HepG2 (cell line): ENCODE data around the gene GADD45A. TPM values are rescaled to one million over a fixed set of nuclear protein-coding genes. Genes with fewer than 3 reads are reported as not detected.

ENCODE experiments used
- AFF4 ChIP-seq: sonication (generic); formaldehyde crosslinking; IDR thresholded peaks from 2 replicates; pipeline ENCODE4 v1.4.0; 2020; ENCODE audit warnings: missing genetic modification reagents
- EZH2 ChIP-seq: conservative IDR thresholded peaks from 2 replicates; pipeline ENCODE4 v1.6.1; 2012; ENCODE audit warnings: mild to moderate bottlenecking, low read depth, low read length, moderate library complexity
- FOXP1 ChIP-seq, 2 experiments: fragments of 450-650 bp in 1 of 2; IDR thresholded peaks; 2 replicates each; pipeline ENCODE4 v1.6.1; 2017 to 2018; ENCODE audit warnings: antibody characterized with exemption in 1 of 2
- HDAC1 ChIP-seq: sonication (generic); formaldehyde crosslinking; IDR thresholded peaks from 2 replicates; pipeline ENCODE4 v1.5.1; 2020; ENCODE audit warnings: mild to moderate bottlenecking, missing genetic modification reagents
- HDAC6 ChIP-seq: fragments of 200-600 bp; sonication (generic); IDR thresholded peaks from 2 replicates; pipeline ENCODE4 v1.7.0; 2017; ENCODE audit warnings: mild to moderate bottlenecking, antibody characterized with exemption, low read length, low read depth
- HES4 ChIP-seq: sonication (generic); formaldehyde crosslinking; IDR thresholded peaks from 2 replicates; pipeline ENCODE4 v1.9.0; 2021; ENCODE audit warnings: mild to moderate bottlenecking, missing genetic modification reagents, borderline replicate concordance
- MATR3 ChIP-seq: sonication (generic); formaldehyde crosslinking; IDR thresholded peaks from 2 replicates; pipeline ENCODE4 v1.4.0; 2020; ENCODE audit warnings: missing genetic modification reagents
- NPAS2 ChIP-seq: sonication (generic); formaldehyde crosslinking; IDR thresholded peaks from 2 replicates; pipeline ENCODE4 v1.8.0; 2022; ENCODE audit warnings: mild to moderate bottlenecking, missing genetic modification reagents, borderline replicate concordance
- PHF21A ChIP-seq: sonication (generic); formaldehyde crosslinking; IDR thresholded peaks from 2 replicates; pipeline ENCODE4 v1.5.0; 2020; ENCODE audit warnings: mild to moderate bottlenecking, missing genetic modification reagents
- RBFOX2 ChIP-seq: fragments of 200-400 bp; formaldehyde crosslinking; IDR thresholded peaks from 2 replicates; pipeline ENCODE4 v1.6.1; 2017; ENCODE audit warnings: low read depth, mild to moderate bottlenecking, low read length
- SAFB2 ChIP-seq: sonication (generic); formaldehyde crosslinking; IDR thresholded peaks from 2 replicates; pipeline ENCODE4 v1.5.1; 2020; ENCODE audit warnings: missing genetic modification reagents, low read depth, mild to moderate bottlenecking, borderline replicate concordance
- SMARCC2 ChIP-seq: fragments of 450-650 bp; IDR thresholded peaks from 2 replicates; pipeline ENCODE4 v1.6.1; 2017; ENCODE audit warnings: antibody characterized with exemption, mild to moderate bottlenecking
- TOPORS ChIP-seq: sonication (generic); formaldehyde crosslinking; IDR thresholded peaks from 2 replicates; pipeline ENCODE4 v1.8.0; 2023; ENCODE audit warnings: mild to moderate bottlenecking, missing genetic modification reagents
- TRIM22 ChIP-seq: fragments of 450-650 bp; IDR thresholded peaks from 2 replicates; pipeline ENCODE4 v1.6.1; 2017
- TRIM24 ChIP-seq: sonication (generic); formaldehyde crosslinking; IDR thresholded peaks from 2 replicates; pipeline ENCODE4 v1.8.0; 2022; ENCODE audit warnings: mild to moderate bottlenecking, missing genetic modification reagents
- ZNF33B ChIP-seq: sonication (generic); formaldehyde crosslinking; IDR thresholded peaks from 2 replicates; pipeline ENCODE4 v1.5.1; 2020; ENCODE audit warnings: mild to moderate bottlenecking, missing genetic modification reagents
- ZNF414 ChIP-seq: sonication (generic); formaldehyde crosslinking; IDR thresholded peaks from 2 replicates; pipeline ENCODE4 v1.5.0; 2020; ENCODE audit warnings: missing genetic modification reagents
- ZNF577 ChIP-seq: sonication (generic); formaldehyde crosslinking; IDR thresholded peaks from 2 replicates; pipeline ENCODE4 v1.4.0; 2020; ENCODE audit warnings: mild to moderate bottlenecking, low read depth, missing genetic modification reagents, borderline replicate concordance
- ZNF670 ChIP-seq: sonication (generic); formaldehyde crosslinking; IDR thresholded peaks from 2 replicates; pipeline ENCODE4 v1.8.0; 2022; ENCODE audit warnings: mild to moderate bottlenecking, missing genetic modification reagents, borderline replicate concordance
- ZNF766 ChIP-seq: sonication (generic); formaldehyde crosslinking; IDR thresholded peaks from 2 replicates; pipeline ENCODE4 v1.5.0; 2020; ENCODE audit warnings: missing genetic modification reagents, borderline replicate concordance
- ZNF841 ChIP-seq: sonication (generic); formaldehyde crosslinking; IDR thresholded peaks from 2 replicates; pipeline ENCODE4 v1.8.1; 2023; ENCODE audit warnings: missing genetic modification reagents, borderline replicate concordance
- ZSCAN22 ChIP-seq: sonication (generic); formaldehyde crosslinking; IDR thresholded peaks from 2 replicates; pipeline ENCODE4 v1.4.0; 2020; ENCODE audit warnings: mild to moderate bottlenecking, missing genetic modification reagents
- ZSCAN9 ChIP-seq: IDR thresholded peaks from 2 replicates; pipeline ENCODE4 v1.6.1; 2016; ENCODE audit warnings: borderline replicate concordance
- polyA plus RNA-seq, 8 experiments: library from polyadenylated mRNA; depleted of rRNA in 3 of 8; stranded (reverse) in 7 of 8; unstranded in 1 of 8; fragments of >200 nt; fragmentation: Illumina TruSeq in 4 of 8; extraction: Trizol in 4 of 8; gene quantifications; 2 replicates each; pipeline versions ENCODE4 v1.2.1 to v1.2.3, GENCODE V29; 2011 to 2016; ENCODE audit warnings: low read depth in 4 of 8, missing spikeins in 1 of 8, mixed read lengths in 1 of 8; ENCODE audit not compliant: insufficient read depth in 1 of 8
- total RNA-seq, 5 experiments: library from RNA; depleted of rRNA; stranded (reverse); fragments of >200 nt; fragmentation: Illumina TruSeq; extraction: Trizol; gene quantifications; 2 replicates each; pipeline ENCODE4 v1.2.3, GENCODE V29; 2016; ENCODE audit warnings: low read depth in 1 of 5

GADD45A gene
- total and polyA plus RNA-seq, 2 of the 13 experiments (the other 11 are each of a cell fraction or from before 2014, with no cell fraction given), result 33.2 to 46.2 TPM

- peak; percentile 96 for TF ChIP-seq AFF4 (CRISPR knock-in tag)
- peak; percentile 94 for TF ChIP-seq ZNF670
- TF ChIP-seq ZSCAN22 (CRISPR knock-in tag), result no peak
- no peak for TF ChIP-seq TRIM22
- TF ChIP-seq EZH2, result no peak
- TF ChIP-seq ZNF841 (CRISPR knock-in tag), result no peak
- no peak for TF ChIP-seq ZNF766 (CRISPR knock-in tag)
- TF ChIP-seq HES4 (CRISPR knock-in tag), result peak; percentile 89; the same call in 1 of the 2 replicates
- TF ChIP-seq RBFOX2, result peak; percentile 98
- peak; percentile 57; the same call in 1 of the 2 replicates for TF ChIP-seq ZNF414 (CRISPR knock-in tag)
- peak; percentile 91 for TF ChIP-seq TOPORS
- TF ChIP-seq ZSCAN9 (CRISPR knock-in tag), result peak; percentile 78; the same call in 1 of the 2 replicates
- no peak for TF ChIP-seq MATR3 (CRISPR knock-in tag)
- TF ChIP-seq ZNF577 (CRISPR knock-in tag), result no peak
- peak; percentile 64; the same call in 1 of the 2 replicates for TF ChIP-seq HDAC1 (CRISPR knock-in tag)
- TF ChIP-seq PHF21A (CRISPR knock-in tag), result peak; percentile 68; the same call in 1 of the 2 replicates
- no peak for TF ChIP-seq HDAC6
- no peak for TF ChIP-seq SMARCC2
- no peak for TF ChIP-seq SAFB2 (CRISPR knock-in tag)
- TF ChIP-seq ZNF33B, result peak; percentile 86; the same call in 1 of the 2 replicates
- TF ChIP-seq FOXP1 (IDR thresholded peaks at IDR 0.05), result no peak
- no peak for TF ChIP-seq FOXP1 (CRISPR knock-in tag; IDR thresholded peaks at IDR 0.05)
- TF ChIP-seq NPAS2 (CRISPR knock-in tag), result no peak
- no peak for TF ChIP-seq TRIM24 (CRISPR knock-in tag)
Measured at GRCh38 chr1:67685067-67685557, at the start of gene GADD45A (continued).
